Mesothelial cell of epicardium (in vitro differentiated cells): ENCODE results near the gene CCNA1. TPM values are rescaled to one million over a fixed set of nuclear protein-coding genes. Genes with fewer than 3 reads are reported as not detected.
A peak's percentile ranks its signal among the peaks of the same experiment; 100 is the strongest.

ENCODE experiments used
- DNase-seq, 2 experiments: peaks; one replicate each; pipeline ENCODE4 v3.0.0; 2021; ENCODE audit warnings: low spot score in 2 of 2; ENCODE audit not compliant: unreplicated experiment in 2 of 2
- H3K27ac Mint-ChIP-seq: 2 replicates; pipeline ENCODE4 v1.8.0; 2021; ENCODE audit warnings: mixed read lengths
- H3K27me3 Mint-ChIP-seq: 2 replicates; pipeline ENCODE4 v1.8.0; 2021; ENCODE audit warnings: low read depth, mixed read lengths
- H3K36me3 Mint-ChIP-seq: 2 replicates; pipeline ENCODE4 v1.8.0; 2021; ENCODE audit warnings: mixed read lengths
- H3K4me1 Mint-ChIP-seq: 2 replicates; pipeline ENCODE4 v1.8.0; 2021; ENCODE audit warnings: mixed read lengths
- H3K4me3 Mint-ChIP-seq: 2 replicates; pipeline ENCODE4 v1.8.0; 2021; ENCODE audit warnings: mild to moderate bottlenecking, moderate library complexity, mixed read lengths
- H3K9me3 Mint-ChIP-seq: 2 replicates; pipeline ENCODE4 v1.8.0; 2021; ENCODE audit warnings: mixed read lengths
- CTCF ChIP-seq: fragments of 200-600 bp; sonication (generic); IDR thresholded peaks from one replicate; pipeline ENCODE4 v1.5.0; 2021; ENCODE audit warnings: antibody characterized with exemption; ENCODE audit not compliant: unreplicated experiment
- total RNA-seq: library from RNA; stranded (reverse); gene quantifications from 3 replicates; pipeline ENCODE4 v1.2.1, GENCODE V29; 2021

CCNA1 gene
- total RNA-seq, 1 donor from 2014 or later, result 0.20 TPM

GRCh38 chr13:36414461-36414860 lies 17.8 kb upstream of the CCNA1 start:
- peaks cover 5% of the 10 kb centered on the region for H3K36me3 Mint-ChIP-seq
- no peak for TF ChIP-seq CTCF
- no peak for DNase-seq
- H3K4me1 Mint-ChIP-seq, result peaks cover 11% of the 10 kb centered on the region
- no peak overlapping the region for H3K27ac Mint-ChIP-seq
- no peaks in the 10 kb centered on the region for H3K27me3 Mint-ChIP-seq
- no peak overlapping the region for H3K4me3 Mint-ChIP-seq
- H3K9me3 Mint-ChIP-seq, result peaks cover 20% of the 10 kb centered on the region

- peaks cover 17% of the 10 kb centered on the region for H3K4me1 Mint-ChIP-seq
- no peak for DNase-seq
- H3K9me3 Mint-ChIP-seq, result peaks cover 20% of the 10 kb centered on the region
- H3K27me3 Mint-ChIP-seq, result peaks cover 5% of the 10 kb centered on the region
- H3K36me3 Mint-ChIP-seq, result peaks cover 5% of the 10 kb centered on the region
- H3K27ac Mint-ChIP-seq, result no peak overlapping the region
- no peak overlapping the region for H3K4me3 Mint-ChIP-seq
- TF ChIP-seq CTCF, result no peak
Measured at GRCh38 chr13:36417331-36417730, 15.0 kb upstream of the CCNA1 start.

- peaks cover 5% of the 10 kb centered on the region for H3K36me3 Mint-ChIP-seq
- TF ChIP-seq CTCF, result no peak
- H3K27me3 Mint-ChIP-seq, result peaks cover 5% of the 10 kb centered on the region
- no peak overlapping the region for H3K4me3 Mint-ChIP-seq
- no peak overlapping the region for H3K27ac Mint-ChIP-seq
- peaks cover 20% of the 10 kb centered on the region for H3K9me3 Mint-ChIP-seq
- no peak for DNase-seq
- H3K4me1 Mint-ChIP-seq, result peaks cover 17% of the 10 kb centered on the region
Measured at GRCh38 chr13:36418022-36418805, 14.1 kb upstream of the CCNA1 start.

GRCh38 chr13:36420437-36420891 lies 11.8 kb upstream of the CCNA1 start:
- Mint-ChIP-seq H3K4me3 (peak overlapping the region; percentile 23), H3K27me3 (peaks cover 10% of the 10 kb centered on the region), H3K27ac (no peak overlapping the region), H3K9me3 (peaks cover 18% of the 10 kb centered on the region), H3K36me3 (no peaks in the 10 kb centered on the region), H3K4me1 (peaks cover 17% of the 10 kb centered on the region)
- peak; percentile 90 for TF ChIP-seq CTCF
- peak; percentile 48 to 83 for DNase-seq

GRCh38 chr13:36421447-36421846 lies 10.8 kb upstream of the CCNA1 start:
- Mint-ChIP-seq H3K27ac (no peak overlapping the region), H3K4me1 (peaks cover 17% of the 10 kb centered on the region), H3K9me3 (peaks cover 19% of the 10 kb centered on the region), H3K36me3 (no peaks in the 10 kb centered on the region), H3K4me3 (no peak overlapping the region), H3K27me3 (peaks cover 19% of the 10 kb centered on the region)
- DNase-seq, result no peak
- no peak for TF ChIP-seq CTCF
